Body of pancreas (tissue), 4 donors: ENCODE measurements around the gene VAMP7. TPM values are rescaled to one million over a fixed set of nuclear protein-coding genes. Genes with fewer than 3 reads are reported as not detected.

ENCODE experiments used
- ATAC-seq: fragments of 150-250 bp; one replicate; pipeline ENCODE4 v1.9.1; 2016
- DNase-seq, 4 donors: peaks; one replicate each; pipeline ENCODE4 v3.0.0-alpha.2; 2019
- H3K27ac ChIP-seq, 4 donors: fragments of 200-600 bp; sonication (generic); 1 replicate in 3 of 4; 2 replicates in 1 of 4; pipeline versions ENCODE4 v1.5.1 to v1.6.1; 2016 to 2019; ENCODE audit warnings: mild to moderate bottlenecking in 1 of 4, mixed read lengths in 1 of 4, moderate library complexity in 1 of 4
- H3K27me3 ChIP-seq, 2 donors: fragments of 200-600 bp; sonication (generic); one replicate each; pipeline ENCODE4 v1.6.0; 2016; ENCODE audit warnings: mild to moderate bottlenecking in 1 of 2
- H3K36me3 ChIP-seq, 2 donors: fragments of 200-600 bp; sonication (generic); replicated peaks in 1 of 2; 2 replicates each; pipeline ENCODE4 v1.5.1; 2016; ENCODE audit warnings: low read depth in 2 of 2; ENCODE audit not compliant: insufficient read depth in 1 of 2
- H3K4me1 ChIP-seq: fragments of 200-600 bp; sonication (generic); one replicate; pipeline ENCODE4 v1.6.0; 2016
- H3K4me3 ChIP-seq, 2 donors: fragments of 200-600 bp; sonication (generic); 1 replicate in 1 of 2; 2 replicates in 1 of 2; pipeline ENCODE4 v1.5.1; 2016 to 2019
- H3K9me3 ChIP-seq, 3 donors: fragments of 200-600 bp; sonication (generic); 1 replicate in 2 of 3; 2 replicates in 1 of 3; pipeline ENCODE4 v1.5.1; 2016
- POLR2A ChIP-seq, 3 donors: fragments of 450-650 bp; IDR thresholded peaks; one replicate each; pipeline ENCODE4 v1.6.1; 2016; ENCODE audit warnings: antibody characterized with exemption in 3 of 3, mild to moderate bottlenecking in 2 of 3
- WGBS, 2 donors: methylation state at CpG; one replicate each; pipeline ENCODE4 v1.1.5; 2017; 5-methylcytosine and 5-hydroxymethylcytosine counted together
- intact Hi-C: fragments of 100-400 bp; cut with DNase I; formaldehyde crosslinking; loops from one replicate; pipeline ENCODE4 v1.15.1; 2023
- total RNA-seq, 2 donors: library from RNA; depleted of rRNA; stranded (reverse); fragments of >200 nt; gene quantifications; one replicate each; pipeline ENCODE4 v1.1.0, GENCODE V29; 2016
- TF ChIP-seq, protein P1 (sequence below), 7 experiments: fragments of 450-650 bp in 4 of 7; fragments of 200-600 bp in 3 of 7; sonication (generic) in 3 of 7; IDR thresholded peaks; one replicate each; pipeline ENCODE4 v1.5.1; 2016 to 2019; ENCODE audit warnings: antibody characterized with exemption in 7 of 7

Gene VAMP7
- total RNA-seq, 2 donors from 2014 or later, result 9.6 to 14.3 TPM

DNA sequence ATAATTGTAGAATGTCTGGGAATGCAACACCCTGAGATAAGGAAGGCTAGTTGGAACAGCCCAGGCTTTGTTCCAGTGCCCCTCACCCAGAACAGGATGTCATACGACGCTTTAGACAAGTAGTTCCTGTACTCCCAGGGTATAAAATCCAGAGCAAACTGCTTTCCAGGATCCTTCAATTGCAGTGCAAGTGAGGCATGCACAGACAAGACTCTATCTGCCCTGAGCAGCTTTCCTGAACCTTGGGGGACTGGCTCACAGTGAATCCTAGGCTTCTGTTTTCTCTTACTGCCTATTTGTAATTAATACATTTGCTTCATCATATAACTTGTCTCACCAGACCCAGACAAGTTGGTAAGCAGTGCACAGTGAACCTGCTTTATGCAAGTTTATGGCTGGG lies 68.0 kb downstream of the VAMP7 start:
- DNase-seq (no peak), ATAC-seq (no peak)
- H3K36me3 ChIP-seq, result no peaks in the 10 kb centered on the region
- no peaks in the 10 kb centered on the region for H3K9me3 ChIP-seq
- WGBS, 2 donors, result 49 to 68% methylated on average over 2 of the region's 2 CpGs
- H3K27me3 ChIP-seq, result no peaks in the 10 kb centered on the region
- intact Hi-C loops, result no loop called here
- TF ChIP-seq, protein P1, sequence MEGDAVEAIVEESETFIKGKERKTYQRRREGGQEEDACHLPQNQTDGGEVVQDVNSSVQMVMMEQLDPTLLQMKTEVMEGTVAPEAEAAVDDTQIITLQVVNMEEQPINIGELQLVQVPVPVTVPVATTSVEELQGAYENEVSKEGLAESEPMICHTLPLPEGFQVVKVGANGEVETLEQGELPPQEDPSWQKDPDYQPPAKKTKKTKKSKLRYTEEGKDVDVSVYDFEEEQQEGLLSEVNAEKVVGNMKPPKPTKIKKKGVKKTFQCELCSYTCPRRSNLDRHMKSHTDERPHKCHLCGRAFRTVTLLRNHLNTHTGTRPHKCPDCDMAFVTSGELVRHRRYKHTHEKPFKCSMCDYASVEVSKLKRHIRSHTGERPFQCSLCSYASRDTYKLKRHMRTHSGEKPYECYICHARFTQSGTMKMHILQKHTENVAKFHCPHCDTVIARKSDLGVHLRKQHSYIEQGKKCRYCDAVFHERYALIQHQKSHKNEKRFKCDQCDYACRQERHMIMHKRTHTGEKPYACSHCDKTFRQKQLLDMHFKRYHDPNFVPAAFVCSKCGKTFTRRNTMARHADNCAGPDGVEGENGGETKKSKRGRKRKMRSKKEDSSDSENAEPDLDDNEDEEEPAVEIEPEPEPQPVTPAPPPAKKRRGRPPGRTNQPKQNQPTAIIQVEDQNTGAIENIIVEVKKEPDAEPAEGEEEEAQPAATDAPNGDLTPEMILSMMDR (IDR thresholded peaks at IDR 0.05), result no peak
- TF ChIP-seq POLR2A (IDR thresholded peaks at IDR 0.05), result no peak
- H3K4me3 ChIP-seq, result no peak overlapping the region
- H3K27ac ChIP-seq, result no peak overlapping the region
- H3K4me1 ChIP-seq, result no peaks in the 10 kb centered on the region

DNA sequence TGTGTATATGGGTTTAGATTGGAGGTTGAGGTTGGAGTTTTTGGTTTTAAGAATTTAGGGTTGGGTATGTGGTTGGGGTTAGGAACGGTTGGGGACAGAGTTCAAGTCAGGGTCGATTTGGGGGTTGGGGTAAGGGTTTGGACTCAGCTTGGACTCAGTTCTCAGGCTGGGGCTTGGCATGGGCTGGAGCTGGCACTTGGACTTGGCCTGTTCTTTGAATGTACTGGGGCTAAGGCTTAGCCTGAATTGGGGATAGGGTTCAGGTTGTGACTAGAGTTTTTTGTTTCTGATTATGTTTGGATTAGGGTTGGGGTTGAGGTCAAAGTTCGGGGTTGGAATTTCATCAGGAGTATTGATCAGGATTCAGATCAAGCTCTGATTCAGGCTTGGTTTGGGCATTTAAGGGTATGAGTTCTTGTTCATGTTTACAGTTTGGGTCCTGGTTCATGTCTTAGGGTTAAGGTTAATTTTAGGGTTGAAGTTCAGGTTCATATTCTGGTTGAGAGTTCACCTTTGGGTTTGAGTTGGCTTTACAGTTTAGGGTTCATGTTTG lies 70.2 kb downstream of the VAMP7 start:
- ATAC-seq (no peak), DNase-seq (no peak)
- H3K9me3 ChIP-seq, result no peaks in the 10 kb centered on the region
- intact Hi-C loops, result no loop called here
- no peaks in the 10 kb centered on the region for H3K36me3 ChIP-seq
- H3K4me3 ChIP-seq, result no peak overlapping the region
- WGBS, 2 donors, result 50 to 59% methylated on average over 3 of the region's 3 CpGs
- no peak for TF ChIP-seq POLR2A (IDR thresholded peaks at IDR 0.05)
- TF ChIP-seq, protein P1 (IDR thresholded peaks at IDR 0.05), result no peak
- no peaks in the 10 kb centered on the region for H3K4me1 ChIP-seq
- H3K27ac ChIP-seq, result no peak overlapping the region
- H3K27me3 ChIP-seq, result no peaks in the 10 kb centered on the region

DNA sequence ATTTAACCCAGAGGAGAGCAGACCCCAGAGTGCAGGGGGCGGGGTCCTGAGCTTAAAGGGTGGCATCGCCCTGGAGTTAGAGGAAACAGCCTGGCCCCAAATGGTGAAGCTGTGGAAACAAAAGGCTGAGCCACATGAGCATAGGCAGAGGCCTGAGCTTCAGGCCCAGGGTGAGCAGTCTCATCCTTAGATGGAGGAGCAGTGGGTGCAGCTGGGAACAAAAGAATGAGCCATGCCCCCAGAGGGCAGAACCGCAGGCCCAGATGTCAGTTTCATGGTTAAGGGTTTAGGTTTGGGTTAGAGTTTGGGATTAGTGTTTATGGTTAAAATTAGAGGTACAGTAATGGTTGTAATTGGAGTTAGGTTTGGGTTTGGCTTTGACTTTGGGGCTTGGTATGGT lies 71.9 kb downstream of the VAMP7 start:
- DNase-seq, result no peak
- Histone ChIP-seq H3K36me3 (no peaks in the 10 kb centered on the region), H3K4me3 (no peak overlapping the region), H3K27me3 (no peaks in the 10 kb centered on the region), H3K4me1 (no peaks in the 10 kb centered on the region), H3K9me3 (no peaks in the 10 kb centered on the region), H3K27ac (no peak overlapping the region)
- TF ChIP-seq POLR2A (IDR thresholded peaks at IDR 0.05), result no peak
- TF ChIP-seq, protein P1 (IDR thresholded peaks at IDR 0.05), result no peak
- no peak for ATAC-seq
- WGBS, 2 donors, result 67 to 71% methylated on average over 3 of the region's 3 CpGs
- intact Hi-C loops, result no loop called here

DNA sequence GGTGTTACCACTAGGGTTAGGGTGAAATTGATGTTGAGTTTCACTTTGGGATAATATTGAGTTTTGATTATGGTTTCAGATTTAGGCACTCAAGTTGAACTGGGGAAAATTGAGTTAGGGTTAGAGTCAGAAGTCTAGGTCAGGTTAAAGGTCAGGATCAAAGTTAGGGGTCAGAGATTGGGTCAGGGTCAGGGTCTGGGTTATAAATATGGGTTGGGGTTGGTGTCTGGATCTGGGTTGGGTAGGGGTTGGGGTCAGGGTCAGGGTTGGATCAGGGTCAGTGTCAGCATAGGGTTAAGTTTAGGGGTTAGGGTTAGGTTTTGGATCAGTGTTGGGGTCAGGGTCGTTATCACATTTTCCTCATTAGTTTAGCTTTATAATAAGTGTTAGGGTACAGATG lies 73.6 kb downstream of the VAMP7 start:
- intact Hi-C loops, result no loop called here
- Histone ChIP-seq H3K9me3 (no peaks in the 10 kb centered on the region), H3K4me3 (no peak overlapping the region), H3K27me3 (no peaks in the 10 kb centered on the region), H3K36me3 (no peaks in the 10 kb centered on the region), H3K27ac (no peak overlapping the region), H3K4me1 (no peaks in the 10 kb centered on the region)
- TF ChIP-seq POLR2A (IDR thresholded peaks at IDR 0.05), result no peak
- TF ChIP-seq, protein P1 (IDR thresholded peaks at IDR 0.05), result no peak
- no peak for DNase-seq
- WGBS, 2 donors, result 25 to 28% methylated on average over 1 of the region's 1 CpG
- ATAC-seq, result no peak

DNA sequence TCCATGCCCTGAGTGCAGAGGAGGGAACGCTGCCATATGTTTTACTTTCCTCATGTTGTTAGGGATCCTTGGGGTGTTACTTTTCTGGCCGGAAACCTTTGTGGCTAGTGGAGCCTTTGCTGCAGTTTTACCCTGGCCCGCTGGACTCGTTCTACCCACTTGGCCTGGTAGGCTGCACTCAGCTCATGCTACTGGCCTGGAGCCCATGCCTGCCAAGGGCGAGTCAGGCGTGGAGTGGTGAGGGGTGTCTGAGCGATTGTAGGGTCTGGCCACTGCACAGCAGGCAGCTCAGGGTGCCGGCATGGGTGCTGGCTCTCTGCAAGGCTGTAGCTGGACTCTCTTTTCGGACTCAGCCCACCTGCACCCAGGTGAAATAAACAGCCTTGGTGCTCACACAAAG lies 75.0 kb downstream of the VAMP7 start:
- Histone ChIP-seq H3K4me3 (no peak overlapping the region), H3K36me3 (no peaks in the 10 kb centered on the region), H3K27me3 (no peaks in the 10 kb centered on the region), H3K4me1 (no peaks in the 10 kb centered on the region), H3K27ac (no peak overlapping the region), H3K9me3 (no peaks in the 10 kb centered on the region)
- WGBS, 2 donors, result 71 to 76% methylated on average over 9 of the region's 9 CpGs
- DNase-seq (no peak), ATAC-seq (no peak)
- TF ChIP-seq, protein P1 (IDR thresholded peaks at IDR 0.05), result no peak
- no peak for TF ChIP-seq POLR2A (IDR thresholded peaks at IDR 0.05)
- intact Hi-C loops, result no loop called here
